GM21381 (cell line): ENCODE data around the gene XRCC6.
"Not testable (repeated sequence)": the region's sequence is repeated elsewhere in the genome, so short reads cannot be mapped to it uniquely, and the experiment has no call there.

Experiments used
- ATAC-seq: cut with Tn5 transposase; IDR thresholded peaks from one replicate; pipeline ENCODE4 v1.9.1; 2021; ENCODE audit warnings: mild to moderate bottlenecking, moderate library complexity; ENCODE audit not compliant: unreplicated experiment

XRCC6 gene

DNA sequence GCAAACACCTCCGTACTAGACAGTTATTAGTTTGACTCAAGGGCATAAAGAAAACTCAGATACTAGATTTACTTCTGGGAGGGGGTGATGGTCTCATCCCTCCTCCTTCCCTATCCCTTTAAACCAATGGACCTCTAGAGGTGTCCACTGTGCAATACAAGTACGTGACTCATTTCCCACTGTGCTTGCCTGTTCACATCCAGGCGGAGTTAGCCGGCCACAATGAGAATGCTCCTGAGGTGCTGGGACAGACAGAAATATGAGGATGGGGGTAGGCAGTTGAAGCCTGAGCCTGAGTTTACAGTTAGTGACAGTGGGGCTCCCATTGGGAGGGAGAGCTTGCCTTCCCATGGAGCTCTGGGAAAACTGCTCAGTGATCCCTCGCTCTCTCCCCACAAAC is 23.0 kb upstream of the XRCC6 start:
- no peak for ATAC-seq

DNA sequence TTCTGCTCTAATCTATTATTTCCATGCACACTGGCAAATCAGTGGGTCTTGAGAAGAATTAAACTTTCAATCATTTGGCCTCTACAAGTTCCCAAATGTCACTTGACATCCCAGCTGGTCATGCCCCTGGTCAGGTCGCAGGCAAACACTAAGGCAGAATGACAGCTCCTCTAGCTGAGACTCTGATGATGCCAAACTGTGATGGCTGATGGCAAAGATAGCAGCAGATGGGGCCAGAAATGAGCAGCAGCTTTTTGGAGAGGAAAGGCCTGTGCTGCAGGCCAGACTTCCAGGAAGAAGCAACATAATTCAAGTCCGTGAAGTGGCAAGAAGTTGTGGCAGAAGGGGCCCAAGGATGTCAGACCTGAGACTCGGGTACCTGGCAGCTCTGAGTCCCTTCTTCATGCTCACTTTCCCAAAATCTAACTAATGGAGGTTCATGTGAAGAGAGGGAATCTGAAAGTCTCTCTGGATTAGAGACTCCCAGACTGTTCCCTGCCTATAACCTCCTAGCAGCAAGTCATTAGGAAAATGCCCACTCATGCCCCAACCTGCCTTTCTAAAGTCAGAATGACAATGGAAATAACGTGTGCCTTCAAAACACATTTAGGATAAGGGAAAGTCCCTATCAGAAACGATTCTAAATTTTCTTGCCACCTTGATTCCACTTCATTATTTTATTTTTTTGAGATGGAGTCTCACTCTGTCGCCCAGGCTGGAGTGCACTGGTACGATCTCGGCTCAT is 22.0 kb upstream of the XRCC6 start:
- ATAC-seq: no peak

DNA sequence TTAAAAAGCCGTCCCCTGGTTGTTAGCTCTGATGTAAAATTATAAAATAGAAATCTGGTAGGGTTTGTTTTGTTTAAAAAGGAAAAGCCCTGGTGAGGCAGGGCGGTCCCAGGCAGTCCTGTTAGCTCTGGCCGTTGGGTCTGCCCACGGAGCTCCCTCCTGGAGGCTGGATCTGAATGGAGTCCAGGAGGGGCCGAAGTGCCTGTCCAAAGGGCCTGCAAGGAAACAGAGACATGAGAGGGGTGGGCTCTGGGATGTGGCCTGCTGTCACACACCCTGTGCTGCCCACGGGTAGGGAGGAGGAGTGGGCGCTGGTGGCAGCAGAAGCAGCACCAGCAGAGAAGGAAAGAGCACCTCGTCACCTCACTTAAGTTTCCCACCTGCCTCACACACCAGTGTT is 20.1 kb upstream of the XRCC6 start:
- ATAC-seq: no peak

DNA sequence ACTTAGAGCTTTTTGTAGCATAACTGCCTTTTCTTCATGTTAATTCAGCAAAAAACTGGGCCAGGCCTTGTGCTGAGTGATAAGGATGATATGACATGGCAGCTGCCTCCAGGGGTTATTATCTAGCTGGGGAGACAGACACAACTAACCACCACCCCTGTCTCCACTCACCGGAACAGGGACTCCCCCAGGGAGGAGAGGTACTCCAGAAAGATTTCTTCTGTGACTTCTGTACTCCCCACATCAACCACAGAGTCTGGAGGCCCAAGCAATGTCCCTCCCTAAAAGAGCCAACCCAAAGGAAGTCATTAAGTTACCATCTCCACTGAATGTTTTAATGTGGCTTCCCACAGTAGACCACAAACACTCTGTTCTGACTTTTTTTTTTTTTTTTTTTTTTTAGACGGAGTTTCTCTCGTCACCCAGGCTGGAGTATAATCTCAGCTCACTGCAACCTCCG is 17.2 kb upstream of the XRCC6 start:
- ATAC-seq: peak; percentile 80

- no peak for ATAC-seq
These were observed 12.7 kb upstream of the XRCC6 start for GRCh38 chr22:41608386-41608785.

- ATAC-seq: no peak
These were observed 8.3 kb upstream of the XRCC6 start for GRCh38 chr22:41612603-41613306.

- ATAC-seq: no peak
These were observed 7.6 kb upstream of the XRCC6 start for GRCh38 chr22:41613456-41613855.

DNA sequence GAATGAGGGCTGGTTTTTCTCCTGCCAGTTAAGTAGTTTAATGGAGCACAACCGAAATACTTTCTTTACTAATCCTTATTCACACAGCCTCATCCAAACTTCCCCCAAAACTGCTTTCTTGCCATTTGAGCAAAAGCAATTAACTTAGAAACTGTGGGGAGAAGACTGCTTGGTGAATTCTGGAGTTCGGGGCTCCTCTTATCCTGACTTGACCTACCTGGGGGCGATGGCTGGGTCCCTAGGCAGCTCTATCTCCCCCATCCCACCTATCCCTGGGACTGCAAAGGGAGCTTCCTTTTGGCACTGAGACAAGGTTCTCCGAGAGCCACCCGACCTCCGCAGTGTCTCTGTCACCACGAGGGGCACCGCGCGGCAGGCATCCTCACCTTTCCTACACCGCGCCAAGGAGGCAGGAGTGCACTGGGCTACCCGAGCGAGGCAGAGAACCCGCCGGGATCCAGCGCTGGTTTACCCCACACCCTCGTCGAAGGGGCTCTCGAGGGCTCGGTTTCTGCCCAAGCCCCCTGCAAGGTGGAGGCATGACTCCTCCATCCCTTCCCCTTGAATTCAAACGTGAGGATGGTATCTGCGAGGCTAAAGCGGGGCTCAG is 1.0 kb upstream of the XRCC6 start:
- ATAC-seq: no peak

DNA sequence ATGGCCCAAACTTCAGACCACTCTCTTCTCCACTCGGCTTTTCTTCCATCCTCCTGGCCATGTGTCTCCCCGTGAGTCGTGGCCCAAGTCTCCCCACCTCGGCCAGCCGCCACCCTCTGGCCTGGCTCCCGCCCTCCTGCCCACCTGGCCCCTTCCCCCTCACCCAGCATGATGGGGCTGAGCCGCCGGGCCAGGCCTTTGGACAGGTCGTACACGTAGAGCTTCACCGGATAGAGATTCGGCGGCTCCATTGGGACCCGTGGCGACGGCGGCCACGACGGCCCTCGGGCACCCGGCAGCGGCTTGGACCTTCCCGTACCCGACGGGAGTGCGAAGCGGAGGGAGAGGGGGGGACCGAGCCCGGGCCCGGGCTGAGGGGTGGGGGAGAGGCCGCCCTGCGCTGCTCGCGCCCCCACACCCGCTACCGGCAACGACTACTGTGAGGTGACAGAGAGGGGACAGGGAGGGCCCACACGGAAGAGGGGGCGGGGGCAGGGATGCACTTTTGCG is 451 bp upstream of the XRCC6 start, which contains the start of gene DESI1:
Gene DESI1 (minus strand): TSS at position 455 of the 510 bp plus-strand sequence. CDS start 204 bp downstream, at position 251.
- ATAC-seq: peak; percentile 31

- ATAC-seq: no peak
These were observed 750 bp downstream of the XRCC6 start for GRCh38 chr22:41621911-41622179.

- no peak for ATAC-seq
These were observed 4.5 kb downstream of the XRCC6 start for GRCh38 chr22:41625577-41625976.

DNA sequence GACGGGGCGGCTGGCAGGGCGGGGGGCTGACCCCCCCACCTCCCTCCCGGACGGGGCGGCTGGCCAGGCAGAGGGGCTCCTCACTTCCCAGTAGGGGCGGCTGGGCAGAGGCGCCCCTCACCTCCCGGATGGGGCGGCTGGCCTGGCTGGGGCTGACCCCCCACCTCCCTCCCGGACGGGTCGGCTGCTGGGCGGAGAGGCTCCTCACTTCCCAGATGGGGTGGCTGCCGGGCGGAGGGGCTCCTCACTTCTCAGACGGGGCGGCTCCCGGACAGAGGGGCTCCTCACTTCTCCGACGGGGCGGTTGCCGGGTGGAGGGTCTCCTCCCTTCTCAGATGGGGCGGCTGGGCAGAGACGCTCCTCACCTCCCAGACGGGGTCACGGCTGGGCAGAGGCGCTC is 10.0 kb downstream of the XRCC6 start:
- not testable (repeated sequence) for ATAC-seq

DNA sequence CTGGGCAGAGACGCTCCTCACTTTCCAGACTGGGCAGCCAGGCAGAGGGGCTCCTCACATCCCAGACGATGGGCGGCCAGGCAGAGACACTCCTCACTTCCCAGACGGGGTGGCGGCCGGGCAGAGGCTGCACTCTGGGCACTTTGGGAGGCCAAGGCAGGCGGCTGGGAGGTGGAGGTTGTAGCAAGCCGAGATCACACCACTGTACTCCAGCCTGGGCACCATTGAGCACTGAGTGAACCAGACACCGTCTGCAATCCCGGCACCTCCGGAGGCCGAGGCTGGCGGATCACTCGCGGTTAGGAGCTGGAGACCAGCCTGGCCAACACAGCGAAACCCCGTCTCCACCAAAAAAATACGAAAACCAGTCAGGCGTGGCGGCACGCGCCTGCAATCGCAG is 10.5 kb downstream of the XRCC6 start:
- ATAC-seq: not testable (repeated sequence)

DNA sequence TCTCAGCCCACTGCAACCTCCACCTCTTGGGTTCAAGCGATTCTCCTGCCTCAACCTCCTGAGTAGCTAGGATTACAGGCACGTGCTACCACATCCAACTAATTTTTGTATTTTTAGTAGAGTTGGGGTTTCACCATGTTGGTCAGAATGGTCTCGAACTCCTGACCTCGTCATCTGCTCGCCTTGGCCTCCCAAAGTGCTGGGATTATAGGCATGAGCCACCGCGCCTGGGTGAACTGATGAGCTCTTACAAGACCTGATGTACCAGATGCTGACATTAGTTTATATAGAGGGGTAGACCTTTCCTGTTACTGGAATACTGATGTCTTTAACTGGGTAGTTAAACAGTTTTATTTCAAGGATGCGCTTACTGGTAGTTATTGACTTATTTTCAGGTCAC is 13.5 kb downstream of the XRCC6 start:
- not testable (repeated sequence) for ATAC-seq

GRCh38 chr22:41636467-41636866 is 15.4 kb downstream of the XRCC6 start:
- ATAC-seq: no peak

GRCh38 chr22:41637623-41638022 is 16.5 kb downstream of the XRCC6 start:
- ATAC-seq: not testable (repeated sequence)

GRCh38 chr22:41638124-41638523 is 17.0 kb downstream of the XRCC6 start:
- no peak for ATAC-seq

- no peak for ATAC-seq
These were observed 17.7 kb downstream of the XRCC6 start for GRCh38 chr22:41638748-41639147.

- ATAC-seq: no peak
These were observed 20.8 kb downstream of the XRCC6 start for GRCh38 chr22:41641854-41642253.

DNA sequence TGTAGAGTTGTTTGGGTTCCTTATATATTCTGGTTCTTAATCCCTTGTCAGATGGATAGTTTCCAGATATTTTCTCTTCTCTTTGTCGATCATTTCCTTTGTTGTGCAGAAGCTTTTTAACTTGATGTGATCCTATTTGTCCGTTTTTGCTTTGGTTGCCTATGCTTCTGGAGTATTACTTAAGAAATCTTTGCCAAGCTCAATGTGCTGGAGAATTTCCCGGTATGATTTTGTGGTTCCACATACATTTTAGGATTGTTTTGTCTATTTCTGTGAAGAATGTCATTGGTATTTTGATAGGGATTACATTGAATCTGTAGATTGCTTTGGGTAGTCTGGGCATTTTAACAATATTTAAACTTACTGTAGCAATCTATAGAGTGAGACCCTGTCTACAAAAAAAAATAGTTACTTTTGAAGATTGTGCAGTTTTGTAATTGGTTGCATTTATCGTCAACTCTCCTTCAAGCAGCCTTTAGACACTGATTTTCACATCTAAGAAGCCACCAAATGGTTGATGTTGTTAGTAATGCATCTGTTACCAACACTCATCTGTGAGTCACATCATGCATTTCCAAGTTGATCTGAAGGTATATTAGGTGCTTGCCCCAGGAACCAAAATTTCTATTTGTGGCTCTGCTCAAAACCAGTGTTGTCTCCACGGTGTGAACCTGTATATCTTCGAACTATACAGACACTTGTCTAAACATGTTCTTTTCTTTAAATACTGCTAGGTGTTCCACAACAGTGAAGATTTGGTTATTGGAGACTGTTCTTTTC is 21.4 kb downstream of the XRCC6 start:
- ATAC-seq: no peak

DNA sequence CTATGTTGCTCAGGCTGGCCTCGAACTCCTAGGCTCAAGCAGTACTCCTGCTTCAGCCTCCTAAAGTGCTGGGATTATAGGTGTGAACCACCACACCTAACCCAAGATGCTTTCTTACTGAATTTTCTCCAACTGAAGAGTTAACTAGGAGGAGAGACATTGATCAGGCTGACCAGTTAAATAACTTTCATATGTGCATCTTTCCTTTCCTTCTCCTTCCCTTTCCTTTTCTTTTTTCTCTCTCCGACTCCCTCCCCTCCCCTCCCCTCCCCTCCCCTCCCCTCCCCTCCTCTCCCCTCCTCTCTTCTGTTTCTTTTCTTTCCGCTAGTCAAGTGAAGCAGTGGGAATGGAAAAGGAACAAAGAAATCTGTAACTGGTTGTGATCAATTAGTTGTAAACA is 26.7 kb downstream of the XRCC6 start:
- no peak for ATAC-seq
